IPS-NIHi7 (cell line): ENCODE measurements around the gene ARID3C.

Source experiments
- DNase-seq: peaks from one replicate; pipeline ENCODE4 v3.0.0; 2012; ENCODE audit warnings: mixed read lengths; ENCODE audit errors: extremely low spot score

Gene ARID3C

DNA sequence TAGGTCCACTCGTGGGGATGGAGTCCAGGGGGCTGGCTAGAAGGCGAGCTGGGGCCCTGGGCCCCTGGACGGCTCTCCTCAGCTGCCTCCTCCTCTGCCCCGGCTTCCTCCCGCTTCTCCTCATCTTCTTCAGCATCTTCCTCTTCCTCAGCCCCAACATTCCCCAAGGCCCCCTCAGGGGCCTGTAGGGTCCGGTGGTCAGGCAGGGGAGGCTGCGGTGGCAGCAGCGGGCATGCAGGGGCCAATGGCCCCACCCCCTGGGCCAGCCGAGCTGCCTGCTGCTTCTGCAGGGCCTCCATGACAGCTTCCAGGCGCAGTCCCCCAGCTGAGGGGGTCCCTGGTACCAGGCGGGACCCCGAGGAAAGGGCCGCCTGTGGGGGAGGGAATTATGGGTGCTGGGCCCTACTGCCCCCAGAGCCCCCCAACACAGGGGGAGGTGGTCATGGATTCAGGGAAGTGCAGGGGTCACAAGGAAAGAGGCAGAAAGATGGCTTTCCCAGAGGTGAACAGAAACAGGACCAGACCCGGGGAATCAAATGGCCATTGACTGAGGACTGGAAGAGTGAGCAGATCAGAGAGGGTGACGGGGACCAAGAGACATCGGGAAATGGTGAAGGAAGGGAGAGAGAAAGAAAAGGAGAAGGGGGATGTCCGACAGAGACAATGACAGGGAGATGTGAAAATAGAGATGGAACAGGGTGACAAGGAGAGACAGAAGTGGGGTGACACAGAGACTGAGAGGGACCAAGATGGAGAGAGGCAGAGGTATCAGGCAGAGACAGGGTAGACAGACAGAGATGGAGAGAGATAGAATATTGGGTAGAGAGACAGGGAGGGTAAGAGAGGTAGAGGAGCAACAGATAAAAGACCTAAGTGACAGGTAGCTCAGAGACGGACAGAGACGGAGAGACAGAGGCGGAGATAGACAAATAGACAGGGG lies 880 bp downstream of the ARID3C start:
- DNase-seq: no peak

DNA sequence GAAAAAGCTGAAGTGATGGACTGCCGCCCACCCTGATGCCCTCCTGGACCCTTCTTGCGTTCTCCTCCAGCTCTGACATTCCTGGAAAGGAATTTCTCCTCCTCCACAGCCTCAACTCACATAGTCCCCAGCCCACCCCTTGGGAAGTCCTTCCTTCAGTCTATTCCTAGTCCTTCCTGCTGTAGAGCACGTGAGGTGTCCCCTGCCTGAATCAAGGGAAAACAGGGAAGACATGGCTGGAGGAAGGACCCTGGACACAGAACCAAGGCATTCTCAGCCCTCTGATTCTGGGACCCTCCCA lies 3.7 kb downstream of the ARID3C start:
- no peak for DNase-seq

DNA sequence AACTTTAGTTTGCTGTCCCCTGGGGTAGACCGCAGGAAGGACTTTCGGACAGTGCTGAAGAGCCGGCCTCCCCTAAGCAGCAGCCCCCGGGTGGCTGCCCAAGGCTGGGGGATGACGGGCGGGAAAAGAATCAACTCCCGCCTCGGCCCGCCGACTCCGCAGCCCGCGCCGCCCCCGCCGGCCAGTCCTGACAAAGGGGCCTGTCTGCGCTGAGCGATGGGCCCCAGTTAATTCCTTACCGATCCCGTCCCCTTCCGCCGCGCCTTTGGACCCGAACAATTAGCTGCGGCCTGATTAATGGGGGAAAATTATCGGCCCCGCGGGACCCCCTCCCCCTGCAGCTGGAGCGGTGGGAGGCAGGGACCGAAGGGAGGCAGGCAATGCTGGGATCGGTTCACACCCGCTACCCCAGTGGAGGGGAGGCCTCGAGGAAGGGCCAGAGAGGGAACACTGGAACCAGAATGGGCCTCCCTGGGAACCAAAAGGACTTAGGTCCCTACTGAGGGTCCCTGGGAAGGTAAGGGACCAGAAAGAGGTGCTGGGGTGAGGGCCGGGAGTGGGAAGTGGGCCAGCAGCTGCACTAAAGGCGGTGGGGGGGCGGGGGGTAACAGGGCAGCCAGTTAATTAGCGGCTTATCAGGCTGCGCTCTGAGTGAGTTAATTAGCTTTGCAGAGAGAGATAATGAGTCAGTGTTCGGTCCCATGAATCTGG lies 4.2 kb downstream of the ARID3C start:
- DNase-seq: no peak

DNA sequence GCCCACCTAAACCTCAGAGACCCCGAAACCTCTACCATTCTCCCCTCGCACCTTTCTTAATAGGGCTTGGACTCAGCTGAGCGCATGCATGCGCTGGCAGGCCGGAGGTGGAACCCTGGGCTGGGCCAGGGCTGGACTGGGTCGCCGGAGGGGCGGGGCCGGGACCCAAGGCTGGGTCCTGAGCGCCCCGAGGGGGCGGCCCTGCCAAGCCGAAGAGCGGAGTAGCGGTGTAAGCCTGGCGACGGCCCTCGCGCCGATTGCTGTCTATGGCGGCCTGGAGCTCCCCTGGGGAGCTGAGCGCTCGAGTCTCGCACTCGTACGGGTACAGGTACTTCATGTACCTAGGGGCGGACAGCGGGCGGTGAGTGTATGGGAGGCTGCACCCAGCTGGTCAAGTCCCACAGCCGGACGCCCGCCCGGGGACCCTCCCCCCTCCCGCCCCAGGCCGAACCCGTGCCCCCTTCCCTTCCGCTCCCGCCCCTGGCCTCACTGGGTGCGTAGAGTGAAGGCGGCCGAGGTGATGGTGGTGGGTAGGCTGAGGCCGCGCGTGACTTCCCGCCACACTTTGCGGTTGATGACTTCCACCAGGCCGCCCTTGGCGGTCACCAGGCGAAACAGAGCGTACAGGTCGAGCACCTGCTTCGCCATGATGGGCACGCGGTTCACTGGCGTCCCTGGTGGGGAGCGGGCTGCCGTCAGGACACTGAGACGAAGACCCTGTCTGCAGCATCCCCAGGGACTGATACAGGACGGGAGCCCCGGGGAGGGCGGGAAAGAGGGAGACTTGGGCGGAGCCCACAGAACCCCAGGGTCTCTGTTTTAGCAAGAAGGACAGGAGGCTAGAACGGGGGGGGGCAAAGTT lies 5.3 kb downstream of the ARID3C start:
- no peak for DNase-seq

DNA sequence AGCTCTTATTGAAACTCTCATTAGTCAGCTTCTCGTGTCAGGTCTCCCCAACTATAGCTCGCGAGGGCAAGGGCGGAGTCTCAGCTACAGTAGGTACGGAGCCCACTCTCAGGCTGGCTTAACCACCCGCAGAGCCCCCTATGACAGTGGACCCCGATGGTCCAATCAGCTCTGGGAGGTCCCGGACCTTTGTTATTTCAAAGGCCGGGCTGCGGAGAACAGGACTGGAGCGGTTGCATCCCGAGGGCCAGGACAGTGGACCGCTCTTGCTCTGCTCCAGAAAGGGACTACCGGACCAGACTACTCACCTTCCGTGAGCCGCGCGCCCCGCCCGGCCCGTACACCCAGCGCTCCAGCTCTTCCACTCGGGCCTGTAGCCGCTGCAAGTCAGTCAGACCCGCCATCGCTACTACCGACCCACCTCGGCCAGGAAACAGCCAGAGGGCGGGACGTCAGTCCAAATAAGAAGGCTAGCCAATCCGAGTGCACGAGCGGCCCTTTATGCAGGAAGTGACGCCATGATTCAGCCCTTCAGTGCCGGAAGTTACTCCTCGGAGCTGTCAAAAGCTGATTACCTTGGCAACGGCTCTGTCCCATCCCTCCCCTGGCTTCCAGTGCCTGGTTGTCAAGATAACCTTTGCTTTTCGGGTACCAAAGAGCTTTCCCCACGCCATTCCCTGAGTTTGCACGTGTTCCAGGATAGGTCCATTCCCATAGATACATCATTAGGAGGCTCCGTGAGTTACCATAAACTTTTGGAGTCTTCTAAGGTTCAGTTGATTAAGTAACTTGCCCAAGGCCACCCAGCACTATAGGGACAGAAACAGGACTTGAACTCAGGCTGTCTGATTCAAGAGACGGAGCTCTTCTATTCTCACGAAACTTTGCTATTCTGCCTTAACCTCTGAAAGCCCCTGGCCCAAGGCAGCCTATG lies 8.5 kb downstream of the ARID3C start, which contains the start of gene DCTN3:
Gene DCTN3 (minus strand): TSS at position 435 of the 934 bp plus-strand sequence. CDS start 31 bp downstream, at position 404.
- DNase-seq: peak; percentile 96

DNA sequence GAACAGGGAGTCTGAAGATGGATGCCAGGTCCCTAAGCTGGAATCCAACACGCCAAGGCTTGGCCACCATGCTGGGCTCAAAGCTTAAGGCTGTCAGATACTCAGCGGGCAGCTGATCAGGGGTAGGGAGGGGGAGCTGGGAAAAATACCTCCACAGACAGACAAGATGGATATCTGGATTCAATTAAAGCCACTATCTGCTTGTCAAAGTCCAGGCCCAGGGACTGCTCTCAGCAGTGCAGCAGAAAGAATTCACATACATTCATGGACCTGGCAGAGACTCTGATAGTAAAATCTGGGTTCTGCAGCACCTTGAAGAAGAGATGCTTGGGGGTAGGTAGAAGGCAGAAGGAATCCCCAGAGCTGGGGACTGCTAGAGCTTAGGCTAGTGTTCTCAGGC lies 13.7 kb downstream of the ARID3C start:
- DNase-seq: no peak

DNA sequence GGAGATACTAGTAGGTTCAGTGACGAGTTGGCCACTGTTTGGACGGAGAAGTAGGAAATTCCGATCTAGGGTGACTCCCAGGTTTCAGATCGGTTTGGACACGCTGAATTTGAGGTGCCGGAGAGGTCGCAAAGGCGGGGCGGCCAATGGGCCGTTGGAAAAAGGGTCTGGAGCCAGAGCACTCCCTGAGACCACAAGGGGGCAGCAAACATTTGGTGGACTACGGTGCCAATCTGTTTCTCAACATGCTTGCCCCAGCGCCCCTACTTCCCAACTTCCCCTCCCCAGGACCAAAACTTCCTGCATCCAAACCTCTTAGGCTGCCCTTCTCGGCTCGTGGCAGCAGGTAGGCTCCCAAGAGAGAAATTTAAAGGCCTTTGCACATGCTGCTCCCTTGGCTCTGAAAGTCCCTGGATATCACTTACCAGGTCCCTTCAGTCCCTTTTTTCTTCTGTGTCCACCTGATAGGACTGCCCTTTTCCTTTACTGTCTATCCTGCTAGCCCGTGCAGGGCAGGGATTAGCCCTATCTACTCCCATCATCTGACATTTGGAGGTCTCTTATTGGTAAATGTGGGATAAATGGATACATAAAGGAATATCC lies 16.0 kb downstream of the ARID3C start:
- DNase-seq: peak; percentile 87

DNA sequence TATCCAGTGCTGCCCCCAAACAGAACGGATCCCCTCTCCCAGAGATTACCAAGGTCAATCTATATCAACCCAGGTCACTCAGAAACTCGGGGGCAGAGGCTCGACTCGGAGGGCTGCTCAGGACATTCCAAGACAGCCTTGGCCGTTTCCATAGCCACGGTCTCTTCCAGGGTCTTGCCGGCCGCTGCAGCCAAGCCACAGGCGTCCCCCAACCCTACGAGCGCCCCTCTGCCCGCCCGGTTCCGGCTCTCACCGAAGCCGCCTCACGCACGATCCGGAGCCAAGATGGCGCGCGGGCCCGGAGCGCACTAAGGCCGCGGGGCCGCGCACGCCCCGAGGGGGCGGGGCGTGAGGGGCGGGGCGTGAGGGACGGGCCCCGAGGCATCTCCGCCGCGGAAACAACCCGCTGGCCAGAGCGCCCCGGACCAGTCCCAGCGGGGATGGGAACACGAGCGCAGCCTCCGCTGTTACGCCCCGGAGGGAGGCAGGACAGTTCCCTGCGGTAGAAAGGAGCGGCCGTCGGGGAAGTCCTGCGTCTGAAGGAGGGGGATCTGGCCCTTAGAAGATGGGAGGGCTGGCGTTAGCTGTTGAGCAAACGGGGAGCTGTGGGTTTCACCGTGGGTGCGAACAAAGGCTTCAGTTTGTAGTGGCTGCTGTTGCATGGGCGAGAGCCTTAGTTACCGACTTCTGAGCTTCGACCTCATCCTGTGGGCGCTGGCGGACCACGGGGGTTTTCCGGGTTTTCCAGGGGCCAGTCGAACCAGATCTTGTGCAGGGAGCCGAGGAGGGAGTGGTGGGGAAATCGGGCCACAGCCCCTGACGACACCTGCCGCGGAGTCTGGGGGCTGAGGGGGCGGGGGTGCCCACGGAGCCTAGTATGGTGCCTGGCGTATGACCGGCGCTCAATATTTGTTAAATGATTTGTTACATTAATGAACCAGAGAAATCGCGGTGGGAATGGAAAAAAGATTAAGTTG lies 16.8 kb downstream of the ARID3C start, which contains the start of gene RPP25L:
Gene RPP25L (minus strand): TSS at position 287 of the 977 bp plus-strand sequence. CDS start 801 bp downstream, outside the sequence.
- DNase-seq: peak; percentile 94

DNA sequence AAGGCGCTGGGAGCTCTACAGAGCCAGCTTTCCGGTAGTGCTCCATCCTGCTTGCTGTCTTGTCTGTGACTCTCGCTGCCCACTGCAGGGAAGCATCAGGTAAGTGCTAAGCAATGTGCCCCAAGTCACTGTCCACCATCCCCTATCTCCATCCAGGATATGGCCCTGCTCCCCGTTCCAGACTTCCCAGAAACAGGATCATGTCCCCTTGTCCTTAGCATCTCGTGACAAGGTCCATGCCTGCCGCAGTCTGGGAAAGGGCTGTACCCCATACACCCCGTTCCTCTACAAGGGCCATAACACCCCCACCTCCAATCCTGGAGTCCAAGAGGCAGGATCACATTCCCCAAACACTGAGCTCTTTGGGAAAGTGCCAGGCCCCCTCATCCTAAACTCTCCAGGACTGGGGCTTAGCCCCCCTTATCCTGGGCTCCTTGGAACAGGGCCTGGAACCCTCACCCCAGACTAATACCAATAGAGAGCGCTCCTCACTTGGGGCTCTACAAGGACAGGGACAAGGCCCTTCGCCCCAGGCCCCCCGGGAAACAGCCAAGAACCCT lies 17.5 kb downstream of the ARID3C start:
- no peak for DNase-seq

DNA sequence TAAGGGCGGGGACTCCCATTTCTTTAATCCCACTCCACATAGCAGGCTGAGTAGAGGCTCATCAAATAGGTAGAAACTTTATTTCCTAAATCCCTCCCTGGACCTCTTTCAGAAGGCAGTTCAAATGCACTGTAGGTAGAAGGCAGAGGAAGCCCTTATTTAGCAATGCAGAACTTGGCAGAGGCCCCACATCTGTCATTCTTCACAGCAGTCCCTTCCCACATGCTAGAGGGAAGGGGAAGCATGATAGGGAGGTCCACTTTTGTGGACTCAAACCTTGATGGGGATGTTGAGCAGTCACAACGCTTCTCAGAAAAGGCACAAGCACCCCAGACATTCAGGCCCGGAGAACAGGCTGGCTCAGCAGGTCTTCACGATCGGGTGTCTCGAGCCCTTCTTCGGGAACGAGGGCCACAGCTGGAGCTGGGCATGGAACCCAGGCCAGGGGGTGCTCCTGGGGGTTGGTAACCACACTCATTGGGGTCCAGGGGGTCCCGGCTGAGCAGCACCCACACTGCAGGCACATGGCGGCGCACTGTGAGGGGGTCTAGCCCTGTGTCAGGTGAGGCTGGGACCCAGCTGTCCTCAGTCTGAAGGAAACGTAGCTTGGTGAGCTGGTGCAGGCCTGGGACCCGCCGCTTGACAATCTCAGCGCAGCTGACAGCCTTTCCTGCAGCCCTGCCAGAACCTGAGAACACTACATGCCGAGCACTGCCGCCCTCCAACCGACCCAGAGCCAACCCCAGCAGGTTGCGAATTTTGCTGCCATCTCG lies 18.2 kb downstream of the ARID3C start:
- DNase-seq: no peak

DNA sequence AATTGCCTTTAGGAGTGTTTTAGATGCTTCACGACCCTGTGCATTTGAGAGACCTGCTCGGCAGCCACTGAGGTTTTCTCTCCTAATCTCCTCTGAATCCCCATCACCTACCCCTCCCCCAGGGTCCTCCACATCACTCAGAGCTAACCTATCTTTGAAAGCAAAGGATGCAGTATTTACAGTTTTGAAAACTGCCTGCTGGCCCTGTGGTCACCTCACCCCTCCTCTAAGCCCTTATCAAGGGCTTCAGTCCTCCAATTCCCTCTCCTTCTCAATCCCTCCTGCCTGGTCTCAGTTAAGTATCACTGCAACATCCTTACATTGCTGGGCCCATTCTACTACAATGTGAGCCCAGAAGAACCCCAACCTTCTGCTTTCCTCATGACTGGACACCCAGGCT lies 21.5 kb downstream of the ARID3C start:
- DNase-seq: no peak

DNA sequence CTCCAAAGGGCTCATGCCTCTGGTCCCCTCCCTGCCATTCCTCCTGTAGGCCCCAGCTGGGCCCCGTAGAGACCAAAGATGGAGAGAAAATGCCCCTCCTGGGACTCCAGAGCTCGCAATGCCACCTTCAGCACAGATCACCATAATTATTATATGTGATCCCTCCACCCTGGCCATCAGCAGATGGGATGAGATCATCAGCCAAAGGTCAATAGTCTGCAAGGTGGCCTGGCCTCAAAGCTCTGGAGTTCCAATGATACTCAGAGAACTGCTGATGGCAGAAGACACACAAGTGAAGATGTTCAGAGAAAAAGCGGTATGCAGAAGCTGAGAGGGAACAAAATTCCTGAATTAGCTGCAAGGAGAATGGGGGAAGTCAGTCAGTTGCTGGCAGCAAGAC lies 22.0 kb downstream of the ARID3C start:
- no peak for DNase-seq

DNA sequence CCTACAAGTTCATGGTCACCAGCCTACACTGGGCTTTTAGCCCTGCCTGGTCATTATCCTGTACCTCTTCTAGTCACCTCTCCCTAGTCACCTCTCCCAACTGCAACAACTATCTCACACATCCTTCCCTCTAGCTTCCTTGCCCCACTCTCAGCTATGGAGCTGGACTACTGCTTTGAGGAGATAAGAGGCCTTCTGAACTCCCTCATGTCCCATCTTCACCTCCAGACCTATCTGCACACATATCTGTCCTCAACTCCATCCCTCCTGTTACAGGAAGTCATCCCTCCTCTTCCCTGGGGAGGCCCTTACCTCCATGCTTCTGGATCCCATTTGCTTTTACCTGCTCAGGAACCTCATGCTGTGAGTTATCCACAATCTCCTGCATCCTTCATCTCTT lies 22.7 kb downstream of the ARID3C start:
- DNase-seq: no peak

DNA sequence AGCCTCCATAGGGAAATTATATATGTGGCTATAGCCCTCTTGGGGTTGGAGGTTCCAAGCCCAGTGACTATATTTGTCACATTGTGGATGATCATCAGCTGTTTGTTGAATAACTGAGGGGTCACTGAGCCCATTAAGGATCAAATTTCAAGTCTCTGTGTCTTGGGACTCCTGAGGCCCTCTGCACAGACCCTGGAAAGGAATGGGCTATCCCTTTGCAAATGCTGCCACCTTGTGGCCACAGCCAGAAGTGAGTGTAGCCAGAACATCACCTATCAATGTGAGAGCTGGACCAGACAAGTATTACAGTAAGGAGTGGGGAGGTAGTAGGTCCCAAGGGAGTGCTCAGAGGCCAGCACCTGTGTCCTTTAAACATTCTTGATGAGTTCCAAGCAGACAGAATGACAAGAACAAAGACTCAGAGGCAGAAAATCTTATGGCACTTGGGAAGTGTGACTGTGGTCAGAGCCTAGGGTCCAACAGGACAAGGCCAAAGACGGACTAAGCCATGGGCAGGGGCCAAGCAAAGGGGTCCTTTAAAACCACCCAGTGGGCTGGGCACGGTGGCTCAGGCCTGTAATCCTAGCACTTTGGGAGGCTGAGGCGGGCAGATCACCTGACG lies 25.1 kb downstream of the ARID3C start:
- peak; percentile 90 for DNase-seq

DNA sequence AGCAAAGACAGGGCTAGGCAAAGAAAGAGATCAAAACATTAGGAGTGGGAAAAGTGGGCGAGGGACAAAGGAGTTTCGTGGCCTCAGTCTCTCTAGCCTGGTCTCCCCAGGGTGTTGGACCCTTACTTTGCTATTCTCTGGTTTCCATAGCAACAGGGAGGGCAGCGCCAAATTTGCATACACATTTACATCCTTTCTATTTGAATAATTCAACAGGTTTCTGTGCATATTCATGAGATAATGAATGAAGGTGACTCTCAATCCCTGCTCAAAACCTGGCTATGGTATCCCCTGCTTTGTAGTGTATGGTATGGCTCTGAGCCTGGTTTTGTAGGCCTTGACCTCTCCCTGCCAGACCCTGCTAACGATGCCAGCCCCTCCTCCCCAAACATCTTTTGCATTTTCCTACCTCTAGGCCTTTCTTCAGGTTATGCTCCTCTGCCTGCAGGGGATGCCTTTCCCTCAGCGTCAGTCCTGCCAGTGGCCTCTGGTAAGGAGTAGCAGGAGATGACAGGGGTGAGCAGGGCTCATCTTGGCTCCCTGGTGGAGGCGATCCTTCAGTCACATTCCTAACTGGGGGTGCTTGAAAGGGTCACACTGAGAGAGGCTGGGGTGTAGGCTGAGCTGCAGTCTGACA lies 26.8 kb downstream of the ARID3C start:
- peak; percentile 33 for DNase-seq

DNA sequence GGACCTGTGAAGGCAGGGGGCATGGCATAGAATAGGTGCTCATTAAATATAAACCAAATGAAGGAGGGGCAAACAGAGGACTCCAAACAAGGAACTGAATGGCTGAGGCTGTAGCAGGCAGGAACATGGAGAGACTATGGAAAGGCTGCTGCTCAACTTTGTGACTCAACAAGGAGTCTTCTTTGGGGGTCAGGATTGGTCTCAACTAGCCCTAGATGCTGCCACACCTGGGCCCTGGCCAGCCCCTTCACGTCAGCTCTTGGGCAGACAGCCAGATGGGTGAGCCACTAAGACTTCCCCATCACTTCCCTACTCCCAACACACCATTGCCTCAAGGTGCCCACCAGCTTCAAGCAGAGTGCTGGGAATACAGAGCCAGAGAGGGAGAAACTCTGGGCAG lies 28.0 kb downstream of the ARID3C start:
- no peak for DNase-seq

DNA sequence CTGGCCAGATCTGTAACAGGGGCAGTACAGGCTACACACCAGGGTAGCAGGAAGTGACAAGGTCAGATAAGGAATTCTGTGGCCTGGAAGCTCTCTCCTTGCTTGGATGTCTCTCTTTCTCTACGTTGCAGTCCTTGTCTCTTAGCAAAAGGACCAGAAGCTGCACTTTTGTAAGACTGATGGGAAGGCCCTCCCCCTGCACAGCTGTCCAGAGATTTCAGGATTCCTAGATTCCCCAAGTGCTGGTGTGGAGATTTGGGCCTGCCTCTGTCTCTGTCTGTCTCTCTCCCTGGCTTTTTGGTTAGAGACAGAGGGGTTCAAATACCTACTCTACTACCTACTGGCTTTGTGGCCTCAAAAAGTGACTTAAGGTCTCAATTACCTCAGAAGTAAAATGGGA lies 29.3 kb downstream of the ARID3C start:
- peak; percentile 27 for DNase-seq
